ENCODE measurements around the gene GABPA.

- TF ChIP-seq, protein P1, sequence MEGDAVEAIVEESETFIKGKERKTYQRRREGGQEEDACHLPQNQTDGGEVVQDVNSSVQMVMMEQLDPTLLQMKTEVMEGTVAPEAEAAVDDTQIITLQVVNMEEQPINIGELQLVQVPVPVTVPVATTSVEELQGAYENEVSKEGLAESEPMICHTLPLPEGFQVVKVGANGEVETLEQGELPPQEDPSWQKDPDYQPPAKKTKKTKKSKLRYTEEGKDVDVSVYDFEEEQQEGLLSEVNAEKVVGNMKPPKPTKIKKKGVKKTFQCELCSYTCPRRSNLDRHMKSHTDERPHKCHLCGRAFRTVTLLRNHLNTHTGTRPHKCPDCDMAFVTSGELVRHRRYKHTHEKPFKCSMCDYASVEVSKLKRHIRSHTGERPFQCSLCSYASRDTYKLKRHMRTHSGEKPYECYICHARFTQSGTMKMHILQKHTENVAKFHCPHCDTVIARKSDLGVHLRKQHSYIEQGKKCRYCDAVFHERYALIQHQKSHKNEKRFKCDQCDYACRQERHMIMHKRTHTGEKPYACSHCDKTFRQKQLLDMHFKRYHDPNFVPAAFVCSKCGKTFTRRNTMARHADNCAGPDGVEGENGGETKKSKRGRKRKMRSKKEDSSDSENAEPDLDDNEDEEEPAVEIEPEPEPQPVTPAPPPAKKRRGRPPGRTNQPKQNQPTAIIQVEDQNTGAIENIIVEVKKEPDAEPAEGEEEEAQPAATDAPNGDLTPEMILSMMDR (optimal IDR thresholded peaks at IDR 0.05 in 1 of 3, IDR thresholded peaks at IDR 0.05 in 1 of 3, conservative IDR thresholded peaks at IDR 0.05 in 1 of 3; ENCODE audit: extremely low read depth in 1 of 3, insufficient read depth in 2 of 3, low read length in 3 of 3): no peak
- TF ChIP-seq EZH2 (IDR thresholded peaks at IDR 0.05; ENCODE audit: low read length): no peak
These were observed 46.3 kb upstream of the GABPA start for GRCh38 chr21:25688275-25689155.
